22Rv1 (cell line): ENCODE results near the gene C1QTNF4.
"Not testable (repeated sequence)": the region's sequence is repeated elsewhere in the genome, so short reads cannot be mapped to it uniquely, and the experiment has no call there.

Experiments used
- H3K27ac ChIP-seq: fragments of 450-650 bp; 2 replicates; pipeline ENCODE4 v1.5.1; 2017
- CTCF ChIP-seq: fragments of 450-650 bp; IDR thresholded peaks from 2 replicates; pipeline ENCODE4 v1.5.1; 2017; ENCODE audit warnings: mild to moderate bottlenecking
- ZFX ChIP-seq: fragments of 450-650 bp; IDR thresholded peaks from 2 replicates; pipeline ENCODE4 v1.6.1; 2017; ENCODE audit warnings: antibody characterized with exemption, borderline replicate concordance

Gene C1QTNF4

GRCh38 chr11:47551086-47551485 lies 43.1 kb downstream of the C1QTNF4 start:
- peak overlapping the region; percentile 81 for H3K27ac ChIP-seq
- peak; percentile 48 for TF ChIP-seq CTCF
- no peak for TF ChIP-seq ZFX

- H3K27ac ChIP-seq: peak overlapping the region; percentile 81; the same call in 1 of the 2 replicates
- TF ChIP-seq ZFX (no peak), CTCF (no peak)
These were observed 43.7 kb downstream of the C1QTNF4 start for GRCh38 chr11:47550288-47551047.

- not testable (repeated sequence) for H3K27ac ChIP-seq
These were observed 47.9 kb downstream of the C1QTNF4 start for GRCh38 chr11:47546274-47546673.

- no peak overlapping the region for H3K27ac ChIP-seq
- TF ChIP-seq ZFX: no peak
- TF ChIP-seq CTCF: no peak
These were observed 48.9 kb downstream of the C1QTNF4 start for GRCh38 chr11:47545298-47545697.

GRCh38 chr11:47541070-47541469 lies 53.1 kb downstream of the C1QTNF4 start:
- no peak overlapping the region for H3K27ac ChIP-seq
- TF ChIP-seq ZFX (no peak), CTCF (no peak)

- TF ChIP-seq ZFX (no peak), CTCF (no peak)
- H3K27ac ChIP-seq: peak overlapping the region; percentile 24; the same call in 1 of the 2 replicates
These were observed 54.6 kb downstream of the C1QTNF4 start for GRCh38 chr11:47539681-47540039.
